OCI-LY1 (cell line): Measurements from ENCODE around the gene FBXW4.

Source experiments
- EZH2 ChIP-seq: fragments of 200-600 bp; sonication (generic), shearing (Covaris generic); IDR thresholded peaks from 2 replicates; pipeline ENCODE4 v1.8.0; 2017; ENCODE audit warnings: borderline replicate concordance, mixed run types, mild to moderate bottlenecking, antibody characterized with exemption, low read length, moderate library complexity, mixed read lengths
- TF ChIP-seq, protein P1 (sequence below): fragments of 200-600 bp; sonication (generic), shearing (Covaris generic); IDR thresholded peaks from 2 replicates; pipeline ENCODE4 v1.5.1; 2017; ENCODE audit warnings: mild to moderate bottlenecking, antibody characterized with exemption, low read length, moderate library complexity, mixed read lengths

DNA sequence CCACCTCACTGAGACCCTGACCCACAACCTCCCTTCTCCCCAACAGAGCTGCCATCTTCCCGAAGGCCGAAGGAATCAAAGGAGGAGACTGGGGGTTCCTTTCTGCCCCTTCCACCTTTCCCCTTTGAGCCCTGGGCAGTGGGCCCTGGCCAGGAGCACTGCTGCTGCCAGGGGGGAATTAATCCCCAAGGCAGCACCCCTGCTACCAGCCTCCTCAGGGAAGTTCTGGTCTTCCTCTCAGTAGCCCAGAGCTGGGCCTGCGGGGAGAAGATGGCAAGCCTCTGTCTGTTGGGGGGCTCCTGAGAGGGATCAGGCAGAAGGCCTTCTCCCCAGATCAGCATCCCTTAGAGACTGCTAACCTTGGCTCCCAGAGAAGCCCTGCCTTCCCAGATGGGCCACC lies 81.3 kb downstream of the FBXW4 start:
- TF ChIP-seq, protein P1, sequence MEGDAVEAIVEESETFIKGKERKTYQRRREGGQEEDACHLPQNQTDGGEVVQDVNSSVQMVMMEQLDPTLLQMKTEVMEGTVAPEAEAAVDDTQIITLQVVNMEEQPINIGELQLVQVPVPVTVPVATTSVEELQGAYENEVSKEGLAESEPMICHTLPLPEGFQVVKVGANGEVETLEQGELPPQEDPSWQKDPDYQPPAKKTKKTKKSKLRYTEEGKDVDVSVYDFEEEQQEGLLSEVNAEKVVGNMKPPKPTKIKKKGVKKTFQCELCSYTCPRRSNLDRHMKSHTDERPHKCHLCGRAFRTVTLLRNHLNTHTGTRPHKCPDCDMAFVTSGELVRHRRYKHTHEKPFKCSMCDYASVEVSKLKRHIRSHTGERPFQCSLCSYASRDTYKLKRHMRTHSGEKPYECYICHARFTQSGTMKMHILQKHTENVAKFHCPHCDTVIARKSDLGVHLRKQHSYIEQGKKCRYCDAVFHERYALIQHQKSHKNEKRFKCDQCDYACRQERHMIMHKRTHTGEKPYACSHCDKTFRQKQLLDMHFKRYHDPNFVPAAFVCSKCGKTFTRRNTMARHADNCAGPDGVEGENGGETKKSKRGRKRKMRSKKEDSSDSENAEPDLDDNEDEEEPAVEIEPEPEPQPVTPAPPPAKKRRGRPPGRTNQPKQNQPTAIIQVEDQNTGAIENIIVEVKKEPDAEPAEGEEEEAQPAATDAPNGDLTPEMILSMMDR, result no peak
- TF ChIP-seq EZH2, result no peak
